ENCODE results near the gene TCP10L.

DNA sequence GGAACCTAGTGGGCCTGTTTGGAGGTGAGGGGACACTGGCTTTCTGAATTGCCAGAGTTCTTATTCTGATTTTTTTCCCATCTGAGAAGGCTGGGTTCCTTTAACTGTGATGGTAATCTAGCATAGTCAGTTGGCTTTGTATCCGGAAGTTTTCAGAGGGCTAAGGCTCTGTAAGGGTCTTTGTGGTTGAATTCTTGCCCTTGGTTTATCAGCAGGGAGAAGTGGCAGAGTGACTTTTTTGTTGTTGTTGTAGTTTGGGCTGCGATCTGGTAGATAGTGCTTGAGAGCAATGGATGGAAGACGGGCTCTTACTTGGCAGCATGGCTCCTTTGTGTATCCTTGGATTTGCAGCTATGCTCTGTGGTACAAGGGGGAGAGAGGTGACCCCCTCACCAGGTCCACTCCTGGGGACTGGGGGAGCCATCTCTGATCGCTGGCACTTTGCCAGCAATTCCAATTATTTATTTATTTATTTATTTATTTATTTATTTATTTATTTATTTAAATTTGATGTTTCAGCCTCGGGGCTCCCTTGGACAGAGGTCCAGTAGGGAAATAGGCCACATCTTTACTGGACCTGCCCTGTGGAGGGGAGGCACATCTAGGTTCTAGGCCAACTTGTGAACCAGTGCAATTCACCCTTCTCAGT lies 18.5 kb downstream of the TCP10L start:
- TF ChIP-seq ZNF174 (tag by site-specific recombination; IDR thresholded peaks at IDR 0.05) (no peak), ZNF654 (tag by site-specific recombination; IDR thresholded peaks at IDR 0.05; ENCODE audit: low read depth) (peak; percentile 30; the same call in 1 of the 2 replicates), ZNF548 (tag by site-specific recombination; IDR thresholded peaks at IDR 0.05) (no peak), ZNF311 (tag by site-specific recombination; IDR thresholded peaks at IDR 0.05; ENCODE audit: borderline replicate concordance) (no peak), ZNF292 (tag by site-specific recombination; IDR thresholded peaks at IDR 0.05; ENCODE audit: borderline replicate concordance, low read depth) (no peak), ZNF561 (tag by site-specific recombination; IDR thresholded peaks at IDR 0.05; ENCODE audit: borderline replicate concordance) (no peak), SALL2 (tag by site-specific recombination; IDR thresholded peaks at IDR 0.05; ENCODE audit: borderline replicate concordance) (no peak), ZNF391 (tag by site-specific recombination; IDR thresholded peaks at IDR 0.05; ENCODE audit: borderline replicate concordance, low read depth) (no peak), GFI1B (tag by site-specific recombination; IDR thresholded peaks at IDR 0.05) (no peak), ZBTB1 (tag by site-specific recombination; IDR thresholded peaks at IDR 0.05) (no peak), YY1 (tag by site-specific recombination; IDR thresholded peaks at IDR 0.05) (no peak)
- TF ChIP-seq, protein P1, sequence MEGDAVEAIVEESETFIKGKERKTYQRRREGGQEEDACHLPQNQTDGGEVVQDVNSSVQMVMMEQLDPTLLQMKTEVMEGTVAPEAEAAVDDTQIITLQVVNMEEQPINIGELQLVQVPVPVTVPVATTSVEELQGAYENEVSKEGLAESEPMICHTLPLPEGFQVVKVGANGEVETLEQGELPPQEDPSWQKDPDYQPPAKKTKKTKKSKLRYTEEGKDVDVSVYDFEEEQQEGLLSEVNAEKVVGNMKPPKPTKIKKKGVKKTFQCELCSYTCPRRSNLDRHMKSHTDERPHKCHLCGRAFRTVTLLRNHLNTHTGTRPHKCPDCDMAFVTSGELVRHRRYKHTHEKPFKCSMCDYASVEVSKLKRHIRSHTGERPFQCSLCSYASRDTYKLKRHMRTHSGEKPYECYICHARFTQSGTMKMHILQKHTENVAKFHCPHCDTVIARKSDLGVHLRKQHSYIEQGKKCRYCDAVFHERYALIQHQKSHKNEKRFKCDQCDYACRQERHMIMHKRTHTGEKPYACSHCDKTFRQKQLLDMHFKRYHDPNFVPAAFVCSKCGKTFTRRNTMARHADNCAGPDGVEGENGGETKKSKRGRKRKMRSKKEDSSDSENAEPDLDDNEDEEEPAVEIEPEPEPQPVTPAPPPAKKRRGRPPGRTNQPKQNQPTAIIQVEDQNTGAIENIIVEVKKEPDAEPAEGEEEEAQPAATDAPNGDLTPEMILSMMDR (tag by site-specific recombination; IDR thresholded peaks at IDR 0.05) = no peak
- TF ChIP-seq, protein P2, sequence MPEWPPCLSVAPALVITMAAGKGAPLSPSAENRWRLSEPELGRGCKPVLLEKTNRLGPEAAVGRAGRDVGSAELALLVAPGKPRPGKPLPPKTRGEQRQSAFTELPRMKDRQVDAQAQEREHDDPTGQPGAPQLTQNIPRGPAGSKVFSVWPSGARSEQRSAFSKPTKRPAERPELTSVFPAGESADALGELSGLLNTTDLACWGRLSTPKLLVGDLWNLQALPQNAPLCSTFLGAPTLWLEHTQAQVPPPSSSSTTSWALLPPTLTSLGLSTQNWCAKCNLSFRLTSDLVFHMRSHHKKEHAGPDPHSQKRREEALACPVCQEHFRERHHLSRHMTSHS (tag by site-specific recombination; IDR thresholded peaks at IDR 0.05) = no peak
- TF ChIP-seq, protein P3, sequence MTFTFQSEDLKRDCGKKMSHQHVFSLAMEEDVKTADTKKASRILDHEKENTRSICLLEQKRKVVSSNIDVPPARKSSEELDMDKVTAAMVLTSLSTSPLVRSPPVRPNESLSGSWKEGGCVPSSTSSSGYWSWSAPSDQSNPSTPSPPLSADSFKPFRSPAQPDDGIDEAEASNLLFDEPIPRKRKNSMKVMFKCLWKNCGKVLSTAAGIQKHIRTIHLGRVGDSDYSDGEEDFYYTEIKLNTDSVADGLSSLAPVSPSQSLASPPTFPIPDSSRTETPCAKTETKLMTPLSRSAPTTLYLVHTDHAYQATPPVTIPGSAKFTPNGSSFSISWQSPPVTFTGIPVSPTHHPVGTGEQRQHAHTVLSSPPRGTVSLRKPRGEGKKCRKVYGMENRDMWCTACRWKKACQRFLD (tag by site-specific recombination; IDR thresholded peaks at IDR 0.05) = no peak
